MCF 10A (cell line): ENCODE data around the gene ANO2. TPM values are rescaled to one million over a fixed set of nuclear protein-coding genes. Genes with fewer than 3 reads are reported as not detected.

Experiments
- BruUV-seq: library from RNA; stranded (reverse); fragments of 400-500 nt; replicated peaks from 2 replicates; lab custom pipeline; 2021; lab: Mats Ljungman, UMichigan
- CTCF ChIA-PET: fragments of 300-600 bp; sonication (Branson Sonifier 250); formaldehyde crosslinking; extraction: SDS; loops from one replicate; lab custom pipeline; 2021; ENCODE audit warnings: antibody characterized with exemption, inconsistent platforms; lab: Yijun Ruan, JAX
- POLR2A ChIA-PET: fragments of 300-600, 350-650 bp; sonication (Branson Sonifier 250); formaldehyde crosslinking; extraction: SDS; loops from one replicate; lab custom pipeline; 2020; ENCODE audit warnings: antibody characterized with exemption, inconsistent platforms; lab: Yijun Ruan, JAX
- DNase-seq: peaks from one replicate; pipeline ENCODE4 v3.0.0-alpha.2; 2018; ENCODE audit not compliant: unreplicated experiment
- H3K27ac Mint-ChIP-seq: one replicate; pipeline ENCODE4 v1.8.0; 2022; ENCODE audit warnings: mild to moderate bottlenecking, low read depth, mixed read lengths; ENCODE audit not compliant: unreplicated experiment
- H3K27me3 Mint-ChIP-seq: one replicate; pipeline ENCODE4 v1.8.0; 2022; ENCODE audit warnings: mixed read lengths; ENCODE audit not compliant: insufficient read depth, unreplicated experiment
- H3K36me3 Mint-ChIP-seq: one replicate; pipeline ENCODE4 v1.8.0; 2022; ENCODE audit warnings: mild to moderate bottlenecking, moderate library complexity, mixed read lengths; ENCODE audit not compliant: insufficient read depth, unreplicated experiment
- H3K4me1 Mint-ChIP-seq: one replicate; pipeline ENCODE4 v1.8.0; 2022; ENCODE audit warnings: mixed read lengths; ENCODE audit not compliant: insufficient read depth, unreplicated experiment
- H3K4me3 Mint-ChIP-seq: one replicate; pipeline ENCODE4 v1.8.0; 2022; ENCODE audit warnings: mild to moderate bottlenecking, moderate library complexity, mixed read lengths; ENCODE audit not compliant: unreplicated experiment
- H3K9me3 Mint-ChIP-seq: one replicate; pipeline ENCODE4 v1.8.0; 2022; ENCODE audit warnings: mixed read lengths; ENCODE audit not compliant: unreplicated experiment
- intact Hi-C: fragments of 100-400 bp; cut with micrococcal nuclease; formaldehyde crosslinking; loops from 2 replicates; pipeline ENCODE4 v1.14.1; 2022
- total RNA-seq: library from RNA; stranded (reverse); gene quantifications from 2 replicates; pipeline ENCODE4 v1.2.3, GENCODE V29; 2022
- TF ChIP-seq, protein P1 (sequence below): fragments of 200-600 bp; IDR thresholded peaks from one replicate; pipeline ENCODE4 v1.8.0; 2022; ENCODE audit warnings: antibody characterized with exemption, mild to moderate bottlenecking; ENCODE audit not compliant: unreplicated experiment

Gene ANO2
- total RNA-seq, 1 experiment from 2014 or later: not detected

DNA sequence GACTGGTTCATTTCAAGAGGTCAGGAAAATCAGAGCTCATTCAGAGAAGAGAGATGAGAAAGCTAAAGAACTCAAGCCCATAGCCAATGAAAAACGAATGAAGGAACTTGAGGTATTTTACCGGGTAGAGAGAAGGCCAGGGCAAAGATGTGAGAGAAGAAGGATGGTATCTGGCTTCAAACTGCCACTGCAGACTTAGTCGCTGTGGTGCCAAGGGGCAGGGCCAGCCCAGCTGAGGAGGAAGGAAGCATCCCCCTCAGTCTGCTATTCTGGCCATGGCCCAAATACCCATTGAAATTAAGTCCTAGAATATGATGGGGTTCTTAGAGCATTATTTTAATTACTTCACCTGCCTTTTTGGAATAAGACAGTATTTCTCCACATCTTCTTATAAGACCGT lies 69.2 kb downstream of the ANO2 start:
- Mint-ChIP-seq H3K36me3 (no peaks in the 10 kb centered on the region), H3K4me3 (no peak overlapping the region), H3K9me3 (peaks cover 22% of the 10 kb centered on the region), H3K27me3 (no peaks in the 10 kb centered on the region), H3K27ac (no peak overlapping the region), H3K4me1 (no peaks in the 10 kb centered on the region)
- BruUV-seq: no TSS peak
- intact Hi-C loops: no loop called here
- ChIA-PET POLR2A (no interaction called here), CTCF (interaction anchor here (0.5 to 1.8 kb wide), 3 partner anchors 9 to 1670 kb away, joined by 3 to 4 read pairs (median 3); no protein-coding TSS in a partner anchor)
- TF ChIP-seq, protein P1, sequence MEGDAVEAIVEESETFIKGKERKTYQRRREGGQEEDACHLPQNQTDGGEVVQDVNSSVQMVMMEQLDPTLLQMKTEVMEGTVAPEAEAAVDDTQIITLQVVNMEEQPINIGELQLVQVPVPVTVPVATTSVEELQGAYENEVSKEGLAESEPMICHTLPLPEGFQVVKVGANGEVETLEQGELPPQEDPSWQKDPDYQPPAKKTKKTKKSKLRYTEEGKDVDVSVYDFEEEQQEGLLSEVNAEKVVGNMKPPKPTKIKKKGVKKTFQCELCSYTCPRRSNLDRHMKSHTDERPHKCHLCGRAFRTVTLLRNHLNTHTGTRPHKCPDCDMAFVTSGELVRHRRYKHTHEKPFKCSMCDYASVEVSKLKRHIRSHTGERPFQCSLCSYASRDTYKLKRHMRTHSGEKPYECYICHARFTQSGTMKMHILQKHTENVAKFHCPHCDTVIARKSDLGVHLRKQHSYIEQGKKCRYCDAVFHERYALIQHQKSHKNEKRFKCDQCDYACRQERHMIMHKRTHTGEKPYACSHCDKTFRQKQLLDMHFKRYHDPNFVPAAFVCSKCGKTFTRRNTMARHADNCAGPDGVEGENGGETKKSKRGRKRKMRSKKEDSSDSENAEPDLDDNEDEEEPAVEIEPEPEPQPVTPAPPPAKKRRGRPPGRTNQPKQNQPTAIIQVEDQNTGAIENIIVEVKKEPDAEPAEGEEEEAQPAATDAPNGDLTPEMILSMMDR: no peak
- no peak for DNase-seq

DNA sequence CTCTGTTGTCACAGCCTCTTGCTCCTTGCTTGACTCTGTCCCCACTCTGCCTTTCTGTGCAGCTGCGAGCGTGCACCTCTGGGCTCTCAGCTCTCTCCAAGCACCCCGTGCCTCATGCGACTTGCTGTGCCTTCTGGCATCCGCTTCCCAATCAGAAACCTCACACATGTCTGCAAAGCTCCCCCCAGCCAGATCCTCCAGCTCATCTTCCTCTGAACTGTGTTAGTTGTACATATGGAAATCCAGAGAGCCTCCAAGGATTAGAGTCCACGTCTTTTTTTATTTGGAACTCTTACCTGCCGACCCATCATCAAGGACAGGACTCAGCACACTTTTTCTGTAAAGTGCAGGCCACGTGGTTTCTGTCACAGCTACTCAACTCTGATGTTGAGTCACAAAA lies 70.5 kb downstream of the ANO2 start:
- intact Hi-C loops: no loop called here
- no peak for DNase-seq
- H3K27ac Mint-ChIP-seq: no peak overlapping the region
- no TSS peak for BruUV-seq
- no peak overlapping the region for H3K4me3 Mint-ChIP-seq
- no peaks in the 10 kb centered on the region for H3K4me1 Mint-ChIP-seq
- CTCF ChIA-PET: interaction anchor here (0.6 to 1.8 kb wide), 3 partner anchors 11 to 1524 kb away, joined by 3 read pairs; no protein-coding TSS in a partner anchor
- TF ChIP-seq, protein P1: no peak
- H3K9me3 Mint-ChIP-seq: peaks cover 22% of the 10 kb centered on the region
- H3K36me3 Mint-ChIP-seq: no peaks in the 10 kb centered on the region
- POLR2A ChIA-PET: no interaction called here
- H3K27me3 Mint-ChIP-seq: no peaks in the 10 kb centered on the region

DNA sequence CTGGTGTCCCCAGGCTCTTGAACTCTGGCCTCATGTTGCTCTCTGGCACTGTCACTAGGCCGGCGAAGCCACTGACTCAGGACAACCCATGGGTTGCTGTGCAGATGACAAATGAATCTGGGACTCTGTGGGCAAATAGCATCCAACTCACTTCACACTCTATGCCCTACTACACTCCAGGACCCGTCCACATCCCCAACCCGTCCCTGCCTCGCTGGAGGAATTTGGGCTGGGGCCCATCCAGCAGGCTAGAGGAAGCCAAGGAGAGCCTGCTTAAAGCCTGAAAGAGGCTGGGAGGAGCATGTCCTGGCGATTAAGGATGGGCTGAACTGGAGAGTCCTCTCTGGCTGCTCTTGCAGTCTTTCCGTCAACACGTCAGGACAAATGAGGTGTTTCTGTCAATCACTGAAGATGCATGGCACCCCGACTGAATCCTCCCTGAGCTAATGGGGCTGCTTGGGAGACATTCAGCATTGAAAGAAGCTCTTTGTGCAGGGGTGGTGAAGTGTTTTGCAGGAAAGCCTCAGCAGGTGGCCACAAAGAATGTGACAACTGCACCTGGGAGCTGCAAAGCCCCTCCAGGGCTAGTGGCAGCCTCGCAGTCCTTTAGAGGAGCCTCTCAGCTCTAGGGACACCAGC lies 71.7 kb downstream of the ANO2 start:
- Mint-ChIP-seq H3K27ac (no peak overlapping the region), H3K4me1 (no peaks in the 10 kb centered on the region), H3K27me3 (no peaks in the 10 kb centered on the region), H3K36me3 (no peaks in the 10 kb centered on the region), H3K4me3 (no peak overlapping the region), H3K9me3 (peaks cover 22% of the 10 kb centered on the region)
- CTCF ChIA-PET: interaction anchor here (0.6 kb wide), 1 partner anchor 113 kb away, joined by 3 read pairs; no protein-coding TSS in a partner anchor
- DNase-seq: no peak
- TF ChIP-seq, protein P1: no peak
- POLR2A ChIA-PET: no interaction called here
- intact Hi-C loops: loop anchor here (2.0 kb wide), 1 partner anchor 129 kb away; no protein-coding TSS in a partner anchor
- no TSS peak for BruUV-seq

DNA sequence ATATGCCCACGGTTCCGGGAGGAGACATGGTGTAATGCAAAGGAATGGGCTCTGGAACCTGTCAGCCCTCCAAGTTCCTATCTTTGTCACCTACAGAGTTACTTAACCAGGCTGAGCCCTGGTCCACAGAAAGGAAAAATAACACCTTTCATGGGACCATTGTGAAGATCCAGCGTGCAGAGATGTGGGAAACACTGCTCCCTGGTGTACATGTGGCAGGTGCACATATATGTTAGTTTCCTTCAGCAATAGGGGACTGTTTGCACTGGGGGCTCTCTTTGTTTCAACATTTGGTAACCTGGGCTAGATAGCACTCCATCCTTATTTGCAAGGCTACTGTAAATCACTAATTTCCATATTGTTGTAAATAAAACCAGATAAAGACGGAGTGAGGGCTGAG lies 72.3 kb downstream of the ANO2 start:
- DNase-seq: peak; percentile 6
- Mint-ChIP-seq H3K4me1 (no peaks in the 10 kb centered on the region), H3K27me3 (no peaks in the 10 kb centered on the region), H3K4me3 (no peak overlapping the region), H3K9me3 (peaks cover 22% of the 10 kb centered on the region), H3K36me3 (no peaks in the 10 kb centered on the region), H3K27ac (no peak overlapping the region)
- TF ChIP-seq, protein P1: no peak
- no TSS peak for BruUV-seq
- CTCF ChIA-PET: interaction anchor here (1.2 kb wide), 1 partner anchor 128 kb away, joined by 5 read pairs; no protein-coding TSS in a partner anchor
- POLR2A ChIA-PET: interaction anchor here (0.7 kb wide), 1 partner anchor 536 kb away, joined by 3 read pairs; no protein-coding TSS in a partner anchor
- intact Hi-C loops: loop anchor here (2.0 kb wide), 1 partner anchor 128 kb away; no protein-coding TSS in a partner anchor
